ELF-1 (cell line): ENCODE data around the gene SLC25A21.

Experiments
- DNase-seq: peaks from one replicate; pipeline ENCODE4 v3.0.0-alpha.2; 2016; ENCODE audit warnings: low read depth, low spot score

Gene SLC25A21

GRCh38 chr14:36652542-36653201, 519.7 kb downstream of the SLC25A21 start:
- DNase-seq: no peak

GRCh38 chr14:36649872-36650650, 522.3 kb downstream of the SLC25A21 start:
- DNase-seq: no peak

- peak; percentile 74 for DNase-seq
Measured at GRCh38 chr14:36647824-36648753, 524.3 kb downstream of the SLC25A21 start.

GRCh38 chr14:36647417-36647823, 525.0 kb downstream of the SLC25A21 start:
- DNase-seq: no peak

- no peak for DNase-seq
Measured at GRCh38 chr14:36646664-36647416, 525.6 kb downstream of the SLC25A21 start.

GRCh38 chr14:36633580-36633979, 538.8 kb downstream of the SLC25A21 start:
- no peak for DNase-seq
